ENCODE data around the gene EVI5. TPM values are rescaled to one million over a fixed set of nuclear protein-coding genes. Genes with fewer than 3 reads are reported as not detected.

The EVI5 gene
- total RNA-seq, 1 donor from 2014 or later, result 13.7 TPM

DNA sequence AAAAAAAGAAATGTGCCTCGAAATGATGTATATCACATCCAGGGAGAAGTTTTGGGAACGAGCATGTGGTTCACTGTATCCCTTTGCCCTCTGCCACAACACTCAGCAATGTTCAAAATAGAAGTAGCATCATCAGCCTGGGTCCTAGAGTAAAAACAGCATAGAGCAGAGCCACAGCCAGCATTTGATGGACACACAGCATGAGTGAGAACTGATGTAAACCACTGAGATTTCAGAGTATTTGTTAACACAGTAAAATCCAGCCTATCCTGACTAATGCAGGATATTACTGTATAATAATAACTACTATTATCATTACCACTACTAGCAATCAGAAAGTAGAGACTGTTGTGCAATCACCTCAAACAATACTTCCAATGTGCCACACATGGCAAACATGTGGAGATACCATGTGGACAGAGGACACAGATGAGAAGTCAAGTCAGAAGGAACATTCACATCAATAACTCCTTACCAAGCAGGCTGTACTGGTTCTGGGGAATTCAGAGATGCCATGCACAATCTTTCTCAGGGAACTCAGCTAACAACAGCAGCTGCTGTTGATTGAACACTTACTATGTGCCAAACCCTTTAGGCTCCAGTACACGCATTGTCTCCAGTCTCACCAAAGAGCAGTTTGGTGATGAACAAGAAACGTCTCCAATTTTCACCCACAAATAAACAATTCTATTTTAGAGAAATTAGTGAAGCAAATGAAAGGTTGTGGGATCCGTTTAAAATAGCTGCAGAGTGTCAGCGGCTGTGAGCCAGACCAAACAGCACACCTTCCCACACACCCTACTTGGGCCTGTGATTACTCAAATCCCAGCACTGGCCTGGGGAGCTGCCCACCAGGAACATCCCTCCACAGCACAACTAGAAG, 281.6 kb downstream of the EVI5 start:
- no peaks in the 10 kb centered on the region for H3K4me1 Mint-ChIP-seq
- no peak overlapping the region for H3K4me2 ChIP-seq
- no peaks in the 10 kb centered on the region for H3K36me3 ChIP-seq
- H3K9me3 Mint-ChIP-seq, result no peaks in the 10 kb centered on the region
- H3K4me3 Mint-ChIP-seq, result no peak overlapping the region
- no peaks in the 10 kb centered on the region for H3F3A ChIP-seq (ENCODE audit: low read depth)
- H4K20me1 ChIP-seq (ENCODE audit: low read depth), result no peaks in the 10 kb centered on the region
- no peaks in the 10 kb centered on the region for H3K4me1 ChIP-seq
- TF ChIP-seq EZH2 (IDR thresholded peaks at IDR 0.05), result no peak
- no peak for TF ChIP-seq CTCF (IDR thresholded peaks at IDR 0.05)
- TF ChIP-seq EZH2phosphoT487 (IDR thresholded peaks at IDR 0.05), result no peak
- H3K27ac Mint-ChIP-seq, result no peak overlapping the region
- H3K27me3 ChIP-seq, result no peaks in the 10 kb centered on the region
- no peak overlapping the region for H3K9ac ChIP-seq
- H3K9me3 ChIP-seq (ENCODE audit: low read depth), result no peaks in the 10 kb centered on the region
- no peak overlapping the region for H3K27ac ChIP-seq
- no peak overlapping the region for H2AFZ ChIP-seq (replicated peaks)
- no peaks in the 10 kb centered on the region for H3K79me2 ChIP-seq (ENCODE audit: low read depth)
- no peak for DNase-seq (ENCODE audit: low spot score)
- peaks cover 3% of the 10 kb centered on the region for H3K27me3 Mint-ChIP-seq (ENCODE audit: insufficient read depth, low read depth)
- no peaks in the 10 kb centered on the region for H3K36me3 Mint-ChIP-seq
- no peak overlapping the region for H3K4me3 ChIP-seq

GRCh38 chr1:92502247-92502646, 282.7 kb downstream of the EVI5 start:
- no peak for DNase-seq (ENCODE audit: low spot score)
- H4K20me1 ChIP-seq (ENCODE audit: low read depth), result no peaks in the 10 kb centered on the region
- no peak overlapping the region for H2AFZ ChIP-seq (replicated peaks)
- H3K79me2 ChIP-seq (ENCODE audit: low read depth), result no peaks in the 10 kb centered on the region
- Mint-ChIP-seq H3K4me1 (no peaks in the 10 kb centered on the region), H3K9me3 (no peaks in the 10 kb centered on the region), H3K27me3 (ENCODE audit: insufficient read depth, low read depth) (peaks cover 3% of the 10 kb centered on the region), H3K36me3 (no peaks in the 10 kb centered on the region), H3K27ac (no peak overlapping the region), H3K4me3 (no peak overlapping the region)
- H3K4me1 ChIP-seq, result no peaks in the 10 kb centered on the region
- H3K36me3 ChIP-seq, result no peaks in the 10 kb centered on the region
- H3F3A ChIP-seq (ENCODE audit: low read depth), result no peaks in the 10 kb centered on the region
- H3K4me3 ChIP-seq, result no peak overlapping the region
- no peak overlapping the region for H3K4me2 ChIP-seq
- no peak overlapping the region for H3K27ac ChIP-seq
- no peaks in the 10 kb centered on the region for H3K27me3 ChIP-seq
- H3K9me3 ChIP-seq (ENCODE audit: low read depth), result no peaks in the 10 kb centered on the region
- TF ChIP-seq EZH2phosphoT487 (IDR thresholded peaks at IDR 0.05) (no peak), CTCF (IDR thresholded peaks at IDR 0.05) (no peak), EZH2 (IDR thresholded peaks at IDR 0.05) (no peak)
- no peak overlapping the region for H3K9ac ChIP-seq

DNA sequence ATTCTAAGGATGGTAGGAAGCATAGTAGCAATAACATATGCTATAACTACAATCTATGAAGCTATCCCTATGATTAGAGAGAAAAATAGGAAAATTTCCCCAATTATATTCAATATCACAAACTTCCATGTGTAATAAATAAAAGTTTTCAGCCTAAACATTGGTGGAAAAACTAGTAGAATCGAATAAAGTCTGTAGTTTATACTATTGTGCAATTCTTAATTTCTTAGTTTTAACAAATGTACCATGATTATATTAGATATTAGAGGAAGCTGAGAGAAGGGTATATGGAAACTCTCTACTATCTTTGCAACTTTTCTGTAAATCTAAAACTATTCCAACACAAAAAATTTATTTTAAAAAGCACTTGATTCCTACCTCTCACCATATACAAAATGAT, 284.4 kb downstream of the EVI5 start:
- H3K4me2 ChIP-seq, result no peak overlapping the region
- no peaks in the 10 kb centered on the region for H4K20me1 ChIP-seq (ENCODE audit: low read depth)
- DNase-seq (ENCODE audit: low spot score), result no peak
- H3K4me3 ChIP-seq, result no peak overlapping the region
- H3K36me3 ChIP-seq, result no peaks in the 10 kb centered on the region
- H3K4me1 ChIP-seq, result no peaks in the 10 kb centered on the region
- Mint-ChIP-seq H3K9me3 (no peaks in the 10 kb centered on the region), H3K4me1 (no peaks in the 10 kb centered on the region), H3K36me3 (no peaks in the 10 kb centered on the region), H3K27ac (no peak overlapping the region), H3K4me3 (no peak overlapping the region), H3K27me3 (ENCODE audit: insufficient read depth, low read depth) (peaks cover 4% of the 10 kb centered on the region)
- no peaks in the 10 kb centered on the region for H3K27me3 ChIP-seq
- H3K9me3 ChIP-seq (ENCODE audit: low read depth), result no peaks in the 10 kb centered on the region
- no peak overlapping the region for H3K9ac ChIP-seq
- TF ChIP-seq EZH2phosphoT487 (IDR thresholded peaks at IDR 0.05) (no peak), EZH2 (IDR thresholded peaks at IDR 0.05) (no peak), CTCF (IDR thresholded peaks at IDR 0.05) (no peak)
- H3K27ac ChIP-seq, result no peak overlapping the region
- H3K79me2 ChIP-seq (ENCODE audit: low read depth), result no peaks in the 10 kb centered on the region
- no peaks in the 10 kb centered on the region for H3F3A ChIP-seq (ENCODE audit: low read depth)
- H2AFZ ChIP-seq (replicated peaks), result no peak overlapping the region

Measured in neural progenitor cell (in vitro differentiated cells).